ENCODE data around the gene ASTN1. TPM values are rescaled to one million over a fixed set of nuclear protein-coding genes. Genes with fewer than 3 reads are reported as not detected.

The ASTN1 gene
- total RNA-seq, 1 donor from 2014 or later = 0.36 TPM

GRCh38 chr1:177063648-177064047 lies 100.9 kb downstream of the ASTN1 start:
- intact Hi-C loops (cut with DNase I) = no loop called here
- ATAC-seq (no peak), DNase-seq (ENCODE audit: low spot score) (no peak)

GRCh38 chr1:177054542-177054941 lies 110.0 kb downstream of the ASTN1 start:
- intact Hi-C loops (cut with DNase I) = no loop called here
- ATAC-seq = no peak
- DNase-seq (ENCODE audit: low spot score) = no peak

- ATAC-seq = no peak
- intact Hi-C loops (cut with DNase I) = no loop called here
These were observed 110.9 kb downstream of the ASTN1 start for GRCh38 chr1:177053648-177054047.

GRCh38 chr1:177048314-177049069 lies 116.0 kb downstream of the ASTN1 start:
- intact Hi-C loops (cut with DNase I) = no loop called here
- DNase-seq (ENCODE audit: low spot score) (no peak), ATAC-seq (no peak)

More at GRCh38 chr1:177053648-177054047, 110.9 kb downstream of the ASTN1 start:
- no peak for DNase-seq (ENCODE audit: low spot score)

- intact Hi-C loops (cut with DNase I) = no loop called here
- DNase-seq (ENCODE audit: low spot score) (no peak), ATAC-seq (no peak)
These were observed 119.4 kb downstream of the ASTN1 start for GRCh38 chr1:177045151-177045550.

- DNase-seq (ENCODE audit: low spot score) (no peak), ATAC-seq (no peak)
- intact Hi-C loops (cut with DNase I) = no loop called here
These were observed 120.1 kb downstream of the ASTN1 start for GRCh38 chr1:177044390-177044789.

GRCh38 chr1:177043597-177043996 lies 120.9 kb downstream of the ASTN1 start:
- ATAC-seq = no peak
- intact Hi-C loops (cut with DNase I) = no loop called here
- DNase-seq (ENCODE audit: low spot score) = no peak

- no peak for DNase-seq (ENCODE audit: low spot score)
- intact Hi-C loops (cut with DNase I) = no loop called here
- ATAC-seq = no peak
These were observed 128.9 kb downstream of the ASTN1 start for GRCh38 chr1:177035586-177035985.

- ATAC-seq (no peak), DNase-seq (ENCODE audit: low spot score) (no peak)
- intact Hi-C loops (cut with DNase I) = no loop called here
These were observed 130.9 kb downstream of the ASTN1 start for GRCh38 chr1:177033628-177034027.

- DNase-seq (ENCODE audit: low spot score) (no peak), ATAC-seq (no peak)
- intact Hi-C loops (cut with DNase I) = no loop called here
These were observed 132.1 kb downstream of the ASTN1 start for GRCh38 chr1:177032434-177032833.

- no peak for ATAC-seq
- DNase-seq (ENCODE audit: low spot score) = no peak
- intact Hi-C loops (cut with DNase I) = no loop called here
These were observed 139.9 kb downstream of the ASTN1 start for GRCh38 chr1:177024623-177025022.

GRCh38 chr1:177023726-177024125 lies 140.8 kb downstream of the ASTN1 start:
- ATAC-seq = no peak
- intact Hi-C loops (cut with DNase I) = no loop called here
- no peak for DNase-seq (ENCODE audit: low spot score)

- intact Hi-C loops (cut with DNase I) = no loop called here
- DNase-seq (ENCODE audit: low spot score) (no peak), ATAC-seq (peak; percentile 17)
These were observed 141.3 kb downstream of the ASTN1 start for GRCh38 chr1:177023249-177023648.

GRCh38 chr1:177021687-177022086 lies 142.8 kb downstream of the ASTN1 start:
- ATAC-seq = no peak
- no peak for DNase-seq (ENCODE audit: low spot score)
- intact Hi-C loops (cut with DNase I) = no loop called here

- ATAC-seq (no peak), DNase-seq (ENCODE audit: low spot score) (no peak)
- intact Hi-C loops (cut with DNase I) = no loop called here
These were observed 143.5 kb downstream of the ASTN1 start for GRCh38 chr1:177020851-177021589.

- no peak for DNase-seq (ENCODE audit: low spot score)
- intact Hi-C loops (cut with DNase I) = no loop called here
- no peak for ATAC-seq
These were observed 147.1 kb downstream of the ASTN1 start for GRCh38 chr1:177017287-177017852.

- no peak for ATAC-seq
- intact Hi-C loops (cut with DNase I) = no loop called here
These were observed 150.2 kb downstream of the ASTN1 start for GRCh38 chr1:177014325-177014724.

GRCh38 chr1:177012342-177012925 lies 152.1 kb downstream of the ASTN1 start:
- DNase-seq (ENCODE audit: low spot score) = no peak
- intact Hi-C loops (cut with DNase I) = no loop called here
- no peak for ATAC-seq

More at GRCh38 chr1:177014325-177014724, 150.2 kb downstream of the ASTN1 start:
- DNase-seq (ENCODE audit: low spot score) = no peak

- ATAC-seq (no peak), DNase-seq (ENCODE audit: low spot score) (no peak)
- intact Hi-C loops (cut with DNase I) = no loop called here
These were observed 153.0 kb downstream of the ASTN1 start for GRCh38 chr1:177011508-177011907.

All from sciatic nerve (tissue), 2 donors.